GM18508 (cell line): ENCODE results near the gene CFAP54.

Source experiments
- ATAC-seq: cut with Tn5 transposase; IDR thresholded peaks from one replicate; pipeline ENCODE4 v1.9.1; 2021; ENCODE audit warnings: moderate number of reproducible peaks; ENCODE audit not compliant: insufficient read depth, unreplicated experiment

CFAP54 gene

DNA sequence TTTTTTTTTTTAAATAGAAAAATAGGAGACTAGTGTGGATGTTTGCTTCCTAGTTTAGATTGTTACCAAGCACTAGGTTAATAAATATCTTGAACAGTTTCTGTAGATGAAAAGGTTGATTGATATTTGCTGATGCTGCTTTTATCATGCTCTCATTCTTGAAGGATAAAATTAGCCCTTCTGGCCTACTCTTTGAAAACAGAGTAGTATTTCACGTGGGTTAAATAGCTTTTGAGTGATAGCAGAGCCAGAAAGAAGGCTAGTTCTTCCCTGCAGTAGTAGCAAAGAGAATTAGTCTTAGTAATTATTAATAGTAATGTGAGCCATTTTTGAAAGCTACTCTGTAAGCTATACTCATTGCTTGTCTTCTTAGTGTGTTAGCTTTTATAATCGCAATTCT, 422.9 kb downstream of the CFAP54 start:
- no peak for ATAC-seq

DNA sequence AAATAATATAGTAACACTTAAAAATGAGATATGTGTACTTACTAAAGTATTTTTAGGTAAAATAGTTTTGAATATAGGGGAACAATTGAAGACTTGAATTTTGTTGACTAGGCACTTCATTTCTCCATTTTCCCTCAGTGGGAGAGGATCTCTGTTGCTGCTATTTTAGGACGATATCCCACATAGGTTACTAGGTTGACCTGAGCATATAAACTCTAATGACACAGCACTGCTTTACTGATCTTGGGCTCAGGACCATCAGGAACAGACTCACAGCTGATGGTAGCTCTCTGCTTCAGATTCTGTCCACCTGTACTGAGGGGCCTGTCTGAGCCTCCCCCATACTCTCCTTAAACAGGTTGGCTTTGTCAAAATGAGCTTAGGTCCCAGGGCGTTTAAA, 423.6 kb downstream of the CFAP54 start:
- no peak for ATAC-seq

DNA sequence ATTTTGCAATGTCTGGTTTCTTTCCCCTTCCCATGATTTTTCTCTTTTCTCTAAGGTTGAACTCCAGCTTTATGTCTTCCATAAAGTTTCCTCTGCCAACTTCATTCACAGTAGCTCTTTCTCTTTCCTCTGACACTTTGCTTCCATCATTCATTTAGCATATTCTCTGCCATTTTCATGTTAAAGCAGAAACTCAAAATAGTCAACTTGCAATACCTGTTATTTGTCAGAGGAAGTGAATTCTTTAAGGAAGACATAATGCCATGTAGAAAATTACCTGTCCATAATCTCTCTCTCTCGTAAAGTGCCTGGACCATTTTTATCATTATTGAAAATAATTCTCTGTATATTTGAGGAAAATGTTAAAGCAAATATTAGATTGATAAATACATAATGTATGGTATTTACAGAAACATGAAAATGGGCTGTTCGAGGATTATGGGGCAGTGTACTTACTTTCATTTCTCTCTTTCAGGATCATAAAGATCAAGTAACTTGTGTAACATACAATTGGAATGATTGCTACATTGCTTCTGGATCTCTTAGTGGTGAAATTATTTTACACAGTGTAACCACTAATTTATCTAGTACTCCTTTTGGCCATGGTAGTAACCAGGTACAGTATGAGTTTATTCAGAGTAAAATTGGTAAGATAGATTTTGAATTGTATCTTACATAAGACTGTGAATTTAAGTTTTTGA, 430.3 kb downstream of the CFAP54 start:
- no peak for ATAC-seq
